Neural cell (in vitro differentiated cells): ENCODE data around the gene DCUN1D2. TPM values are rescaled to one million over a fixed set of nuclear protein-coding genes. Genes with fewer than 3 reads are reported as not detected.

Experiments
- H2AFZ ChIP-seq: fragments of 200-600, 300-800 bp; sonication (generic), shearing (Covaris generic); 2 replicates; pipeline ENCODE4 v1.6.0; 2014; ENCODE audit warnings: low read depth, mild to moderate bottlenecking, antibody characterized with exemption, low read length, moderate library complexity
- H3F3A ChIP-seq: fragments of 200-600 bp; shearing (Covaris generic); 2 replicates; pipeline ENCODE4 v1.6.1; 2016; ENCODE audit warnings: mild to moderate bottlenecking, moderate library complexity, mixed read lengths, antibody characterized with exemption, low read length; ENCODE audit not compliant: insufficient read depth, poor library complexity, severe bottlenecking
- H3K27ac ChIP-seq: fragments of 200-600, 300-800 bp; sonication (generic), shearing (Covaris generic); 2 replicates; pipeline ENCODE4 v1.5.1; 2014; ENCODE audit warnings: mild to moderate bottlenecking, low read length, moderate library complexity
- H3K27me3 ChIP-seq: fragments of 300-800, 200-600 bp; sonication (generic), shearing (Covaris generic); 2 replicates; pipeline ENCODE4 v1.6.0; 2014; ENCODE audit warnings: mild to moderate bottlenecking, low read depth, low read length, moderate library complexity; ENCODE audit not compliant: insufficient read depth
- H3K36me3 ChIP-seq: fragments of 300-800, 200-600 bp; sonication (generic), shearing (Covaris generic); 2 replicates; pipeline ENCODE4 v1.5.1; 2014; ENCODE audit warnings: mild to moderate bottlenecking, antibody characterized with exemption, low read length, moderate library complexity; ENCODE audit not compliant: insufficient read depth
- H3K4me2 ChIP-seq: fragments of 300-800, 200-600 bp; sonication (generic), shearing (Covaris generic); 2 replicates; pipeline ENCODE4 v1.6.0; 2014; ENCODE audit warnings: mild to moderate bottlenecking, low read length
- H3K4me3 ChIP-seq: fragments of 300-800, 200-600 bp; sonication (generic), shearing (Covaris generic); 2 replicates; pipeline ENCODE4 v1.5.1; 2014; ENCODE audit warnings: mild to moderate bottlenecking, low read length, moderate library complexity
- H3K79me2 ChIP-seq: fragments of 200-600 bp; shearing (Covaris generic); replicated peaks from 2 replicates; pipeline ENCODE4 v1.6.0; 2014; ENCODE audit warnings: mild to moderate bottlenecking, low read length, moderate library complexity; ENCODE audit not compliant: insufficient read depth
- H3K9ac ChIP-seq: fragments of 300-800, 200-600 bp; sonication (generic), shearing (Covaris generic); 2 replicates; pipeline ENCODE4 v1.6.1; 2016; ENCODE audit warnings: mild to moderate bottlenecking, low read length, mixed read lengths
- H3K9me2 ChIP-seq: fragments of 200-600 bp; shearing (Covaris generic); 2 replicates; pipeline ENCODE4 v1.6.1; 2016; ENCODE audit warnings: mild to moderate bottlenecking, low read length, mixed read lengths; ENCODE audit not compliant: insufficient read depth
- H3K9me3 ChIP-seq: fragments of 200-600, 300-800 bp; sonication (generic), shearing (Covaris generic); 2 replicates; pipeline ENCODE4 v1.6.1; 2016; ENCODE audit warnings: mild to moderate bottlenecking, mixed run types, low read length, moderate library complexity, mixed read lengths
- H4K20me1 ChIP-seq: fragments of 200-600 bp; shearing (Covaris generic); 2 replicates; pipeline ENCODE4 v1.6.1; 2016; ENCODE audit warnings: mild to moderate bottlenecking, mixed run types; ENCODE audit not compliant: insufficient read depth
- EP300 ChIP-seq: fragments of 450-650 bp; conservative IDR thresholded peaks from 2 replicates; pipeline ENCODE4 v1.6.1; 2014; ENCODE audit warnings: antibody characterized with exemption, mild to moderate bottlenecking, moderate library complexity; ENCODE audit not compliant: poor library complexity, severe bottlenecking
- EZH2 ChIP-seq: fragments of 200-600, 300-800 bp; shearing (Covaris generic), sonication (generic); IDR thresholded peaks from 2 replicates; pipeline ENCODE4 v1.6.1; 2014; ENCODE audit warnings: antibody characterized with exemption, low read length, borderline replicate concordance, mild to moderate bottlenecking; ENCODE audit not compliant: insufficient read depth, poor library complexity, severe bottlenecking
- MXI1 ChIP-seq: fragments of 450-650 bp; conservative IDR thresholded peaks from 2 replicates; pipeline ENCODE4 v1.6.1; 2014; ENCODE audit warnings: antibody characterized with exemption, mild to moderate bottlenecking; ENCODE audit not compliant: poor library complexity, severe bottlenecking
- POLR2AphosphoS5 ChIP-seq: IDR thresholded peaks from 2 replicates; pipeline ENCODE4 v1.6.1; 2012
- RAD21 ChIP-seq: fragments of 450-650 bp; conservative IDR thresholded peaks from 2 replicates; pipeline ENCODE4 v1.6.1; 2014; ENCODE audit warnings: antibody characterized with exemption, mild to moderate bottlenecking, moderate library complexity
- SMC3 ChIP-seq: fragments of 450-650 bp; conservative IDR thresholded peaks from 2 replicates; pipeline ENCODE4 v1.6.1; 2014; ENCODE audit warnings: antibody characterized with exemption, mild to moderate bottlenecking, moderate library complexity; ENCODE audit not compliant: poor library complexity
- TAF1 ChIP-seq: IDR thresholded peaks from 2 replicates; pipeline ENCODE4 v1.6.1; 2012; ENCODE audit warnings: low read depth
- polyA plus RNA-seq: library from polyadenylated mRNA; depleted of rRNA; stranded (reverse); fragments of >200 nt; gene quantifications from 2 replicates; pipeline ENCODE4 v1.2.3, GENCODE V29; 2014
- TF ChIP-seq, protein P1 (sequence below): fragments of 450-650 bp; IDR thresholded peaks from 2 replicates; pipeline ENCODE4 v1.5.1; 2014; ENCODE audit warnings: antibody characterized with exemption, mild to moderate bottlenecking, moderate library complexity; ENCODE audit not compliant: poor library complexity, severe bottlenecking
- TF ChIP-seq, protein P2 (sequence below): IDR thresholded peaks from 2 replicates; pipeline ENCODE4 v1.6.1; 2012; ENCODE audit warnings: borderline replicate concordance

The DCUN1D2 gene
- polyA plus RNA-seq, 1 donor from 2014 or later = 55.9 TPM

- peaks cover 3% of the 10 kb centered on the region for H3K79me2 ChIP-seq
Measured at GRCh38 chr13:113511361-113511760, 20.9 kb upstream of the DCUN1D2 start.

DNA sequence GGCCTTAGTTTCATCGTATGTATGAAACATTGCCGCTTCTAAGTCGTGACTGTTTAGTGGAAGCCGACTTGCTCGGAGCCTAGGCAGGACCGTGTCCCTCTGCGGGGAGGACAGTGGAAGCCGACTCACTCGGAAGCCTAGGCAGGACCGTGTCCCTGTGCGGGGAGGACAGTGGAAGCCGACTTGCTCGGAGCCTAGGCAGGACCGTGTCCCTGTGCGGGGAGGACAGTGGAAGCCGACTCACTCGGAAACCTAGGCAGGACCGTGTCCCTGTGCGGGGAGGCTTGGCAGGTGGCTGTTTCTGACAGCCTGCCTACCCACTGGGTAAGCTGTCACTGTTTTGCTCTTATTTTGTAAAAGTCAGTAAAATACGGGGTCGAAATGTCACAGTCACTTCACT, 20.4 kb upstream of the DCUN1D2 start:
- Histone ChIP-seq H3K79me2 (peaks cover 3% of the 10 kb centered on the region), H3K9ac (no peak overlapping the region), H3K9me3 (no peaks in the 10 kb centered on the region), H3K36me3 (peaks cover 16% of the 10 kb centered on the region), H3K27ac (no peak overlapping the region), H4K20me1 (no peaks in the 10 kb centered on the region), H3K9me2 (no peaks in the 10 kb centered on the region), H3K4me2 (no peak overlapping the region), H2AFZ (no peak overlapping the region), H3K27me3 (no peaks in the 10 kb centered on the region), H3K4me3 (no peak overlapping the region), H3F3A (no peaks in the 10 kb centered on the region)
- TF ChIP-seq POLR2AphosphoS5 = no peak

More at GRCh38 chr13:113511361-113511760, 20.9 kb upstream of the DCUN1D2 start:
- Histone ChIP-seq H3F3A (no peaks in the 10 kb centered on the region), H3K9ac (no peak overlapping the region), H3K4me2 (no peak overlapping the region), H4K20me1 (no peaks in the 10 kb centered on the region), H3K9me3 (no peaks in the 10 kb centered on the region), H3K36me3 (peaks cover 16% of the 10 kb centered on the region), H2AFZ (no peak overlapping the region), H3K4me3 (no peak overlapping the region), H3K9me2 (no peaks in the 10 kb centered on the region), H3K27me3 (no peaks in the 10 kb centered on the region), H3K27ac (no peak overlapping the region)
- TF ChIP-seq MXI1 = no peak
- TF ChIP-seq, protein P1, sequence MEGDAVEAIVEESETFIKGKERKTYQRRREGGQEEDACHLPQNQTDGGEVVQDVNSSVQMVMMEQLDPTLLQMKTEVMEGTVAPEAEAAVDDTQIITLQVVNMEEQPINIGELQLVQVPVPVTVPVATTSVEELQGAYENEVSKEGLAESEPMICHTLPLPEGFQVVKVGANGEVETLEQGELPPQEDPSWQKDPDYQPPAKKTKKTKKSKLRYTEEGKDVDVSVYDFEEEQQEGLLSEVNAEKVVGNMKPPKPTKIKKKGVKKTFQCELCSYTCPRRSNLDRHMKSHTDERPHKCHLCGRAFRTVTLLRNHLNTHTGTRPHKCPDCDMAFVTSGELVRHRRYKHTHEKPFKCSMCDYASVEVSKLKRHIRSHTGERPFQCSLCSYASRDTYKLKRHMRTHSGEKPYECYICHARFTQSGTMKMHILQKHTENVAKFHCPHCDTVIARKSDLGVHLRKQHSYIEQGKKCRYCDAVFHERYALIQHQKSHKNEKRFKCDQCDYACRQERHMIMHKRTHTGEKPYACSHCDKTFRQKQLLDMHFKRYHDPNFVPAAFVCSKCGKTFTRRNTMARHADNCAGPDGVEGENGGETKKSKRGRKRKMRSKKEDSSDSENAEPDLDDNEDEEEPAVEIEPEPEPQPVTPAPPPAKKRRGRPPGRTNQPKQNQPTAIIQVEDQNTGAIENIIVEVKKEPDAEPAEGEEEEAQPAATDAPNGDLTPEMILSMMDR = no peak
- no peak for TF ChIP-seq TAF1
- TF ChIP-seq RAD21 = no peak
- no peak for TF ChIP-seq EP300
- TF ChIP-seq SMC3 = no peak
- no peak for TF ChIP-seq POLR2AphosphoS5
- no peak for TF ChIP-seq EZH2
- TF ChIP-seq, protein P2, sequence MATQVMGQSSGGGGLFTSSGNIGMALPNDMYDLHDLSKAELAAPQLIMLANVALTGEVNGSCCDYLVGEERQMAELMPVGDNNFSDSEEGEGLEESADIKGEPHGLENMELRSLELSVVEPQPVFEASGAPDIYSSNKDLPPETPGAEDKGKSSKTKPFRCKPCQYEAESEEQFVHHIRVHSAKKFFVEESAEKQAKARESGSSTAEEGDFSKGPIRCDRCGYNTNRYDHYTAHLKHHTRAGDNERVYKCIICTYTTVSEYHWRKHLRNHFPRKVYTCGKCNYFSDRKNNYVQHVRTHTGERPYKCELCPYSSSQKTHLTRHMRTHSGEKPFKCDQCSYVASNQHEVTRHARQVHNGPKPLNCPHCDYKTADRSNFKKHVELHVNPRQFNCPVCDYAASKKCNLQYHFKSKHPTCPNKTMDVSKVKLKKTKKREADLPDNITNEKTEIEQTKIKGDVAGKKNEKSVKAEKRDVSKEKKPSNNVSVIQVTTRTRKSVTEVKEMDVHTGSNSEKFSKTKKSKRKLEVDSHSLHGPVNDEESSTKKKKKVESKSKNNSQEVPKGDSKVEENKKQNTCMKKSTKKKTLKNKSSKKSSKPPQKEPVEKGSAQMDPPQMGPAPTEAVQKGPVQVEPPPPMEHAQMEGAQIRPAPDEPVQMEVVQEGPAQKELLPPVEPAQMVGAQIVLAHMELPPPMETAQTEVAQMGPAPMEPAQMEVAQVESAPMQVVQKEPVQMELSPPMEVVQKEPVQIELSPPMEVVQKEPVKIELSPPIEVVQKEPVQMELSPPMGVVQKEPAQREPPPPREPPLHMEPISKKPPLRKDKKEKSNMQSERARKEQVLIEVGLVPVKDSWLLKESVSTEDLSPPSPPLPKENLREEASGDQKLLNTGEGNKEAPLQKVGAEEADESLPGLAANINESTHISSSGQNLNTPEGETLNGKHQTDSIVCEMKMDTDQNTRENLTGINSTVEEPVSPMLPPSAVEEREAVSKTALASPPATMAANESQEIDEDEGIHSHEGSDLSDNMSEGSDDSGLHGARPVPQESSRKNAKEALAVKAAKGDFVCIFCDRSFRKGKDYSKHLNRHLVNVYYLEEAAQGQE = no peak

GRCh38 chr13:113509989-113510388, 19.5 kb upstream of the DCUN1D2 start:
- no peaks in the 10 kb centered on the region for H3K27me3 ChIP-seq
- no peak overlapping the region for H3K4me2 ChIP-seq
- H4K20me1 ChIP-seq = no peaks in the 10 kb centered on the region
- H3K9me3 ChIP-seq = no peaks in the 10 kb centered on the region
- H2AFZ ChIP-seq = no peak overlapping the region
- H3K36me3 ChIP-seq = peaks cover 16% of the 10 kb centered on the region
- H3F3A ChIP-seq = no peaks in the 10 kb centered on the region
- peaks cover 3% of the 10 kb centered on the region for H3K79me2 ChIP-seq
- H3K9ac ChIP-seq = no peak overlapping the region
- no peak overlapping the region for H3K27ac ChIP-seq
- H3K9me2 ChIP-seq = no peaks in the 10 kb centered on the region
- TF ChIP-seq EP300 (no peak), TAF1 (no peak), POLR2AphosphoS5 (no peak), MXI1 (no peak), SMC3 (no peak), RAD21 (no peak), EZH2 (no peak)
- TF ChIP-seq, protein P2 = no peak
- TF ChIP-seq, protein P1 = no peak
- H3K4me3 ChIP-seq = no peak overlapping the region
